Measurements from ENCODE around the gene GAS7. TPM values are rescaled to one million over a fixed set of nuclear protein-coding genes. Genes with fewer than 3 reads are reported as not detected.

The GAS7 gene
- total RNA-seq, 1 donor, result 8.6 TPM

DNA sequence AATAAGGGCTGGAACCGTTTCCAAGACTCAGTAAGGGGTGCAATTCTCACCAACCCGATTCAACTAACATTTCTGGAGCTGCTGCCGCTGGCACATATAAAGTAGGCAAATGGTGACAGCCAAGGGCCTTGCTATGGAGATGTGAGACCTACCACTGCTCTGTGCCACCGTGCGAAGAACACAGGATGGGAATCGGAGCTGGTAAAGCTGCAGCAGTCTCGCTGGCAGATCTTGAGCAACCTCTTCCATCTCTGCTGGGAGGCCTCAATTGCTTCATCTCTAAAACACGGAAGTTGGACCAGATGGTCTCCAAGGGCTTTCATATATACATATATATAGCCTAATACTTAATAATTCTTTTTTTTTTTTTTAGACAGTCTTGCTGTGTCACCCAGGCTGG, 164.4 kb downstream of the GAS7 start:
- peak; percentile 48 for DNase-seq (ENCODE audit: low read depth)
- H3K4me3 ChIP-seq (ENCODE audit: low read depth, low read length), result no peak overlapping the region
- TF ChIP-seq, protein P1, sequence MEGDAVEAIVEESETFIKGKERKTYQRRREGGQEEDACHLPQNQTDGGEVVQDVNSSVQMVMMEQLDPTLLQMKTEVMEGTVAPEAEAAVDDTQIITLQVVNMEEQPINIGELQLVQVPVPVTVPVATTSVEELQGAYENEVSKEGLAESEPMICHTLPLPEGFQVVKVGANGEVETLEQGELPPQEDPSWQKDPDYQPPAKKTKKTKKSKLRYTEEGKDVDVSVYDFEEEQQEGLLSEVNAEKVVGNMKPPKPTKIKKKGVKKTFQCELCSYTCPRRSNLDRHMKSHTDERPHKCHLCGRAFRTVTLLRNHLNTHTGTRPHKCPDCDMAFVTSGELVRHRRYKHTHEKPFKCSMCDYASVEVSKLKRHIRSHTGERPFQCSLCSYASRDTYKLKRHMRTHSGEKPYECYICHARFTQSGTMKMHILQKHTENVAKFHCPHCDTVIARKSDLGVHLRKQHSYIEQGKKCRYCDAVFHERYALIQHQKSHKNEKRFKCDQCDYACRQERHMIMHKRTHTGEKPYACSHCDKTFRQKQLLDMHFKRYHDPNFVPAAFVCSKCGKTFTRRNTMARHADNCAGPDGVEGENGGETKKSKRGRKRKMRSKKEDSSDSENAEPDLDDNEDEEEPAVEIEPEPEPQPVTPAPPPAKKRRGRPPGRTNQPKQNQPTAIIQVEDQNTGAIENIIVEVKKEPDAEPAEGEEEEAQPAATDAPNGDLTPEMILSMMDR (IDR thresholded peaks at IDR 0.05; ENCODE audit: insufficient read depth, low read depth, low read length), result no peak

DNA sequence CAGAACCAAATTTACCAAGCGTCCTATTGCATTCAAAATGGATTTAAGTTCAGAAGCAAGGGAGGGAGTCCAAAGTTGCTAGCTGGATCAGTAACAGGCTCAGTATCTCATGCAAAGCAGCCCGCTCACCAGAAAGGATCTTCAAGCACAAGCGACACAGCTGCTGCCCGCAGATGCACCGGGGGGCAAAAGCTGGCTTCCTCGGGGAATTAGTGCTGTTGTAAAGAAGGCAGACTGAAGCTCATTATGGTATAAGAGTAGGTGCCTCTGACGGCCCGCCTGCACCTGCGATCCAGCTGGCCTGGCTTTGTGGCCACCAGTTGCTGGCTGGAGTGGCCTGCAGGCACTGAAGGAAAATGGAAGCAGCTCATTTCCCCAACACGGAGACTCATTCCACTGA, 165.0 kb downstream of the GAS7 start:
- H3K4me3 ChIP-seq (ENCODE audit: low read depth, low read length), result no peak overlapping the region
- TF ChIP-seq, protein P1 (IDR thresholded peaks at IDR 0.05; ENCODE audit: insufficient read depth, low read depth, low read length), result no peak
- no peak for DNase-seq (ENCODE audit: low read depth)

DNA sequence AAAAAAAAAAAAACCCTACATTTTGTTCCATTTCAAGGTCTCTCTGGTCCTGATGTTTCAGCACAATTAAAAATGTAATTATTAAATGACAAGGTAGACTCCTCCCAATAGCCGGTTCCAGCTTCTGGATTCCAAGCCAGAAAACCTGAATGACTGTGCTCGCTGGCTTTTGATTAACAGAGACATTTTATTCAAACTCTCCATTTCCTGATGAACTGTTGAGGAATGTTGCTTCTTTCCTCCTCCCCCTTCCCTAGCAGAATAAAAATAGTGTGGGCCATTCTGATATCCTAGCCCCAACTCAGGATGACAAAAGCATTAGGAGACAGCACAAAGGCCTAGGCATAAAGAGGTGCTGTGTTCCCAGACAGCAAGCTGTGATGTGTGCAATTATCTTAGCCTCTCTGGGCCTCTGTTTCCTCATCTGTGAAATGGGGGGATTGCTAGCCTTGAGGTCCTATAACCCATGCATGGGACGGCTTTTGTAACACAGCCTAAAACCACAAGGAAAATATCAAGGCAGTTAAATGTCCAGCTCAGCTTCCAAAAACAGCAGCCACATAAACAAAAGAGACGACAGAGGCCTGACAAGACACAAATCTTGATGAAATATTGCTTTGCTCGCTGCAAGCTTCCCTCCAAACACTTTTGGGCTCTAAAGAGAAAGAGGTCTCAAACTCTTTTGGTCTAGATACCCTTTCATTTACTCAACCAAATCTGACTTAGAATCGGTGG, 166.1 kb downstream of the GAS7 start:
- no peak for DNase-seq (ENCODE audit: low read depth)
- TF ChIP-seq, protein P1 (IDR thresholded peaks at IDR 0.05; ENCODE audit: insufficient read depth, low read depth, low read length), result no peak
- H3K4me3 ChIP-seq (ENCODE audit: low read depth, low read length), result no peak overlapping the region

DNA sequence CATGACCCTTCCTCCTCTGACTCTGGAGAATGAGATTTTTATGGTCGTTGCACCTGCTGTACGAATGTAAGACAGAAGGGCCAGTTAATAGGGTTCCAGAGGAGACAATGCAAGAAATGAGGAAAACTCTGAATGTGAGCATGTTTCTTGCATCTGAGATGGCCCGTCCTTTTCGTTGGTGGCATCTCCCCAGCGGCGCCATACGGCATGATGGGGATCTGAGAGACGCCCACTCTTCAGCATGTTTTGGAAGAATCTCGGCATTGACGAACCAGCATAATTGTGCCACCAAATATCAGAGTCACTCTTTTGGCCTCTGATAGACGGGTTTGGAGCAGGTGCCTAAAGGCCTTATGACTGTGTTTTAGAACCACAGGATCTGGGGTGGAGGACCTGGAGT, 166.8 kb downstream of the GAS7 start:
- DNase-seq (ENCODE audit: low read depth), result no peak

DNA sequence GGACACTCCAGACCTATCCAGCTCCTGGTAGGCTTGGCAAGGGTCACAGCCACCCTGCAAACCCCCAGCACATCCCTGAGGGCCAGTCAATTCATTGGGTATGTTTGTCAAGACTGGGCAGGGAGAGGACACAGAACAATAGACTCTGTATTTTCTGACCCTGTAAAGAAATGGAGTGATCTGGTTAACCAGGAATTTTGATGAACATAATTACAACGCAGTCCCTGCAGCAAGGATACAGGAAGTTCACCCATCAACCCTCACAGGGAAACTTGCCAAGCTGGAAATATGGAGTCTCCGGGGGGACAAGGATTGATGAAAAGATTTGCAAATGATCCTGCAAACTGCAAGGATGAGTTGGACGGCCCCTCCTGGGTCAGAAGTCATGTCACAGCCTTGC, 167.3 kb downstream of the GAS7 start:
- TF ChIP-seq, protein P1 (IDR thresholded peaks at IDR 0.05; ENCODE audit: insufficient read depth, low read depth, low read length), result no peak
- DNase-seq (ENCODE audit: low read depth), result no peak

More for the DNA sequence above, 166.8 kb downstream of the GAS7 start:
- TF ChIP-seq, protein P1 (IDR thresholded peaks at IDR 0.05; ENCODE audit: insufficient read depth, low read depth, low read length), result no peak
- H3K4me3 ChIP-seq (ENCODE audit: low read depth, low read length), result no peak overlapping the region

DNA sequence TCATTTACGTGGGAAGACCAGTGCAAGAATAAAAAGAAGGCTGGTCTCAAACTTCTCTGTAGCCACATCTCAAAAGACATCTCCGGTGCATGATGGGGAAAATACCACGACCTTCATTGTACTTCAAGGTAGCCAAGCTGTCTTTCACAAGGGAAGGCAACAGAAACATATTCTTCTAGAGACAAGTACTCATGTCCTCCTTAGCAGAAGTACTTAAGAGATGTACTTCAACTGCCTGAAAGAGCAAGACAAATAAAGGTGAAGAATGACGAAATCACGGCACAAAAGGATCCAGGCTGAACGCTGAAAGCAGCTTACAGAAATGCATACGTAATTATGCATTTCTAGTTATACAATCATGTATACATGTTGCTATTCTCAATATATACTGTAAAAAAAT, 169.3 kb downstream of the GAS7 start:
- TF ChIP-seq, protein P1 (IDR thresholded peaks at IDR 0.05; ENCODE audit: insufficient read depth, low read depth, low read length), result no peak
- no peak for DNase-seq (ENCODE audit: low read depth)
- no peak overlapping the region for H3K4me3 ChIP-seq (ENCODE audit: low read depth, low read length)

More for the DNA sequence above, 167.3 kb downstream of the GAS7 start:
- no peak overlapping the region for H3K4me3 ChIP-seq (ENCODE audit: low read depth, low read length)
